HL-60 (cell line): Measurements from ENCODE around the gene BIRC7.

Source experiments
- DNase-seq, 2 experiments: peaks; one replicate each; pipeline ENCODE4 v3.0.0-alpha.2; 2010 to 2020; ENCODE audit warnings: low read depth in 1 of 2, low spot score in 1 of 2
- H3K27ac ChIP-seq: fragments of 250-450 bp; sonication (Bioruptor Pico); replicated peaks from 2 replicates; pipeline ENCODE4 v1.5.1; 2020; ENCODE audit warnings: mild to moderate bottlenecking, moderate library complexity
- H3K27me3 ChIP-seq: fragments of 250-450 bp; sonication (Bioruptor Pico); 2 replicates; pipeline ENCODE4 v1.5.1; 2021; ENCODE audit warnings: mild to moderate bottlenecking, moderate library complexity; ENCODE audit not compliant: insufficient read depth, poor library complexity, severe bottlenecking
- H3K4me3 ChIP-seq: replicated peaks from 2 replicates; pipeline ENCODE4 v1.5.1; 2011; ENCODE audit warnings: mild to moderate bottlenecking, control low read depth, low read length; ENCODE audit not compliant: insufficient read depth
- CTCF ChIP-seq: IDR thresholded peaks from one replicate; pipeline ENCODE4 v1.5.1; 2011; ENCODE audit warnings: low read length, control low read depth, inconsistent platforms; ENCODE audit not compliant: insufficient read depth
- GABPA ChIP-seq: IDR thresholded peaks from 2 replicates; pipeline ENCODE4 v1.6.1; 2012; ENCODE audit warnings: low read depth
- POLR2AphosphoS5 ChIP-seq: IDR thresholded peaks from 2 replicates; pipeline ENCODE4 v1.6.1; 2012; ENCODE audit warnings: low read depth
- REST ChIP-seq: IDR thresholded peaks from 2 replicates; pipeline ENCODE4 v1.6.1; 2012; ENCODE audit warnings: low read depth; ENCODE audit not compliant: insufficient replicate concordance
- SPI1 ChIP-seq: IDR thresholded peaks from 2 replicates; pipeline ENCODE4 v1.6.1; 2012; ENCODE audit warnings: low read depth, mild to moderate bottlenecking, borderline replicate concordance

Gene BIRC7

GRCh38 chr20:63223121-63223825 lies 12.4 kb upstream of the BIRC7 start:
- H3K27me3 ChIP-seq, result peaks cover 9% of the 10 kb centered on the region
- TF ChIP-seq CTCF (peak; percentile 89), REST (no peak), POLR2AphosphoS5 (no peak), GABPA (no peak)
- H3K27ac ChIP-seq, result no peak overlapping the region
- DNase-seq, result peak in 1 of 2 experiments; percentile 22
- H3K4me3 ChIP-seq, result no peak overlapping the region

GRCh38 chr20:63223826-63224207 lies 11.9 kb upstream of the BIRC7 start:
- no peak for TF ChIP-seq CTCF
- no peak for TF ChIP-seq SPI1
- TF ChIP-seq GABPA, result no peak
- TF ChIP-seq POLR2AphosphoS5, result no peak
- TF ChIP-seq REST, result no peak
- no peak overlapping the region for H3K27ac ChIP-seq

GRCh38 chr20:63224412-63225081 lies 11.2 kb upstream of the BIRC7 start:
- H3K4me3 ChIP-seq, result no peak overlapping the region
- no peak overlapping the region for H3K27ac ChIP-seq
- no peak for DNase-seq
- H3K27me3 ChIP-seq, result peaks cover 8% of the 10 kb centered on the region
- TF ChIP-seq GABPA (no peak), POLR2AphosphoS5 (no peak), REST (no peak), CTCF (no peak)

More at GRCh38 chr20:63223826-63224207, 11.9 kb upstream of the BIRC7 start:
- no peak for DNase-seq
- peaks cover 9% of the 10 kb centered on the region for H3K27me3 ChIP-seq
- H3K4me3 ChIP-seq, result no peak overlapping the region
